ENCODE data around the gene INSYN1.

DNA sequence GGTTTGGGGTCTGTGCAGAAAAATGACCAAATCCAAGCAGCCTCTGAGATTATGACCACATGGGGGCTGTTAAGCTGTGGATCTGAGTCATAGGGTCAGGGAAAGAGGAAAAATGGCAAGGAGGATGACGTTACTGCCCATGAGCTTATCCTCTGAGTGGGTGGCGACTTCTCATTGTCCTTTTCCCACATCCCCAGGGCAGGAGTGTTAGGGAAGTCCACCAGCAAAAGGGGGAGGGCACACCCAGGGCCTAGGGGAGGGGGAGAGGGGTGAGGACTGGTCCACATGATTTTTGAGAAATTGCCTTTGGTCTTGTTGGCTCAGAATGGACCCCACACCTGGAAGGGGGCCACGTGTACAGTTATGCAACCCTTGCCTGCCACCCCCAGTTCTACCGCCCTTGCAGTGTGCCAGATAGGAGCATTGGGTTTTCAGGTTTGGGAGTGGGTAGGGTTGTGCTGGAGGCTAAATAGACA, 66.3 kb downstream of the INSYN1 start:
- TF ChIP-seq, protein P1, sequence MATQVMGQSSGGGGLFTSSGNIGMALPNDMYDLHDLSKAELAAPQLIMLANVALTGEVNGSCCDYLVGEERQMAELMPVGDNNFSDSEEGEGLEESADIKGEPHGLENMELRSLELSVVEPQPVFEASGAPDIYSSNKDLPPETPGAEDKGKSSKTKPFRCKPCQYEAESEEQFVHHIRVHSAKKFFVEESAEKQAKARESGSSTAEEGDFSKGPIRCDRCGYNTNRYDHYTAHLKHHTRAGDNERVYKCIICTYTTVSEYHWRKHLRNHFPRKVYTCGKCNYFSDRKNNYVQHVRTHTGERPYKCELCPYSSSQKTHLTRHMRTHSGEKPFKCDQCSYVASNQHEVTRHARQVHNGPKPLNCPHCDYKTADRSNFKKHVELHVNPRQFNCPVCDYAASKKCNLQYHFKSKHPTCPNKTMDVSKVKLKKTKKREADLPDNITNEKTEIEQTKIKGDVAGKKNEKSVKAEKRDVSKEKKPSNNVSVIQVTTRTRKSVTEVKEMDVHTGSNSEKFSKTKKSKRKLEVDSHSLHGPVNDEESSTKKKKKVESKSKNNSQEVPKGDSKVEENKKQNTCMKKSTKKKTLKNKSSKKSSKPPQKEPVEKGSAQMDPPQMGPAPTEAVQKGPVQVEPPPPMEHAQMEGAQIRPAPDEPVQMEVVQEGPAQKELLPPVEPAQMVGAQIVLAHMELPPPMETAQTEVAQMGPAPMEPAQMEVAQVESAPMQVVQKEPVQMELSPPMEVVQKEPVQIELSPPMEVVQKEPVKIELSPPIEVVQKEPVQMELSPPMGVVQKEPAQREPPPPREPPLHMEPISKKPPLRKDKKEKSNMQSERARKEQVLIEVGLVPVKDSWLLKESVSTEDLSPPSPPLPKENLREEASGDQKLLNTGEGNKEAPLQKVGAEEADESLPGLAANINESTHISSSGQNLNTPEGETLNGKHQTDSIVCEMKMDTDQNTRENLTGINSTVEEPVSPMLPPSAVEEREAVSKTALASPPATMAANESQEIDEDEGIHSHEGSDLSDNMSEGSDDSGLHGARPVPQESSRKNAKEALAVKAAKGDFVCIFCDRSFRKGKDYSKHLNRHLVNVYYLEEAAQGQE (IDR thresholded peaks at IDR 0.05; ENCODE audit: unreplicated experiment), result no peak
- TF ChIP-seq POLR2AphosphoS5 (IDR thresholded peaks at IDR 0.05; ENCODE audit: low read depth), result no peak
- TF ChIP-seq, protein P2, sequence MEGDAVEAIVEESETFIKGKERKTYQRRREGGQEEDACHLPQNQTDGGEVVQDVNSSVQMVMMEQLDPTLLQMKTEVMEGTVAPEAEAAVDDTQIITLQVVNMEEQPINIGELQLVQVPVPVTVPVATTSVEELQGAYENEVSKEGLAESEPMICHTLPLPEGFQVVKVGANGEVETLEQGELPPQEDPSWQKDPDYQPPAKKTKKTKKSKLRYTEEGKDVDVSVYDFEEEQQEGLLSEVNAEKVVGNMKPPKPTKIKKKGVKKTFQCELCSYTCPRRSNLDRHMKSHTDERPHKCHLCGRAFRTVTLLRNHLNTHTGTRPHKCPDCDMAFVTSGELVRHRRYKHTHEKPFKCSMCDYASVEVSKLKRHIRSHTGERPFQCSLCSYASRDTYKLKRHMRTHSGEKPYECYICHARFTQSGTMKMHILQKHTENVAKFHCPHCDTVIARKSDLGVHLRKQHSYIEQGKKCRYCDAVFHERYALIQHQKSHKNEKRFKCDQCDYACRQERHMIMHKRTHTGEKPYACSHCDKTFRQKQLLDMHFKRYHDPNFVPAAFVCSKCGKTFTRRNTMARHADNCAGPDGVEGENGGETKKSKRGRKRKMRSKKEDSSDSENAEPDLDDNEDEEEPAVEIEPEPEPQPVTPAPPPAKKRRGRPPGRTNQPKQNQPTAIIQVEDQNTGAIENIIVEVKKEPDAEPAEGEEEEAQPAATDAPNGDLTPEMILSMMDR (conservative IDR thresholded peaks at IDR 0.05; ENCODE audit: low read depth in 2 of 2), result no peak
- TF ChIP-seq EZH2phosphoT487 (IDR thresholded peaks at IDR 0.05; ENCODE audit: unreplicated experiment), result no peak
- TF ChIP-seq EZH2 (IDR thresholded peaks at IDR 0.05; ENCODE audit: low read depth, unreplicated experiment), result no peak
- no peak for TF ChIP-seq ZNF114 (CRISPR knock-in tag; IDR thresholded peaks at IDR 0.05)
- no peak for TF ChIP-seq CREB1 (CRISPR knock-in tag; IDR thresholded peaks at IDR 0.05; ENCODE audit: low read depth)
- TF ChIP-seq JUNB (IDR thresholded peaks at IDR 0.05; ENCODE audit: unreplicated experiment), result no peak
- no peak for TF ChIP-seq ZNF331 (CRISPR knock-in tag; IDR thresholded peaks at IDR 0.05; ENCODE audit: low read depth)
- TF ChIP-seq, protein P3, sequence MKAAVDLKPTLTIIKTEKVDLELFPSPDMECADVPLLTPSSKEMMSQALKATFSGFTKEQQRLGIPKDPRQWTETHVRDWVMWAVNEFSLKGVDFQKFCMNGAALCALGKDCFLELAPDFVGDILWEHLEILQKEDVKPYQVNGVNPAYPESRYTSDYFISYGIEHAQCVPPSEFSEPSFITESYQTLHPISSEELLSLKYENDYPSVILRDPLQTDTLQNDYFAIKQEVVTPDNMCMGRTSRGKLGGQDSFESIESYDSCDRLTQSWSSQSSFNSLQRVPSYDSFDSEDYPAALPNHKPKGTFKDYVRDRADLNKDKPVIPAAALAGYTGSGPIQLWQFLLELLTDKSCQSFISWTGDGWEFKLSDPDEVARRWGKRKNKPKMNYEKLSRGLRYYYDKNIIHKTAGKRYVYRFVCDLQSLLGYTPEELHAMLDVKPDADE (IDR thresholded peaks at IDR 0.05), result no peak
